ENCODE measurements around the gene RSRC2. TPM values are rescaled to one million over a fixed set of nuclear protein-coding genes. Genes with fewer than 3 reads are reported as not detected.
"Not testable (repeated sequence)": the region's sequence is repeated elsewhere in the genome, so short reads cannot be mapped to it uniquely, and the experiment has no call there.

Gene RSRC2
- total RNA-seq, 1 experiment from 2014 or later = 87.3 TPM

GRCh38 chr12:122471324-122472226, 55.2 kb downstream of the RSRC2 start:
- Histone ChIP-seq H3K4me2 (ENCODE audit: low read length) (no peak overlapping the region), H4K20me1 (ENCODE audit: low read length) (no peaks in the 10 kb centered on the region), H3K27me3 (ENCODE audit: low read length) (no peaks in the 10 kb centered on the region), H3K36me3 (ENCODE audit: low read depth, low read length) (peaks cover 36% of the 10 kb centered on the region), H3K4me1 (ENCODE audit: insufficient read depth, low read length) (peaks cover 5% of the 10 kb centered on the region), H3K9me3 (ENCODE audit: low read length) (no peaks in the 10 kb centered on the region), H3F3A (ENCODE audit: low read length, unreplicated experiment) (peaks cover 3% of the 10 kb centered on the region), H3K4me3 (ENCODE audit: low read length) (no peak overlapping the region), H2AFZ (ENCODE audit: low read length) (no peak overlapping the region), H3K9me2 (replicated peaks; ENCODE audit: low read length) (no peaks in the 10 kb centered on the region), H3K9ac (ENCODE audit: low read length) (no peak overlapping the region), H3K79me2 (ENCODE audit: low read length) (no peaks in the 10 kb centered on the region), H3K27ac (ENCODE audit: low read length) (no peak overlapping the region)
- intact Hi-C loops (cut with micrococcal nuclease) = loop anchor here (1.0 kb wide), 4 partner anchors 22 to 135 kb away; no protein-coding TSS in a partner anchor
- DNase-seq = peak; percentile 85
- TF ChIP-seq, protein P1, sequence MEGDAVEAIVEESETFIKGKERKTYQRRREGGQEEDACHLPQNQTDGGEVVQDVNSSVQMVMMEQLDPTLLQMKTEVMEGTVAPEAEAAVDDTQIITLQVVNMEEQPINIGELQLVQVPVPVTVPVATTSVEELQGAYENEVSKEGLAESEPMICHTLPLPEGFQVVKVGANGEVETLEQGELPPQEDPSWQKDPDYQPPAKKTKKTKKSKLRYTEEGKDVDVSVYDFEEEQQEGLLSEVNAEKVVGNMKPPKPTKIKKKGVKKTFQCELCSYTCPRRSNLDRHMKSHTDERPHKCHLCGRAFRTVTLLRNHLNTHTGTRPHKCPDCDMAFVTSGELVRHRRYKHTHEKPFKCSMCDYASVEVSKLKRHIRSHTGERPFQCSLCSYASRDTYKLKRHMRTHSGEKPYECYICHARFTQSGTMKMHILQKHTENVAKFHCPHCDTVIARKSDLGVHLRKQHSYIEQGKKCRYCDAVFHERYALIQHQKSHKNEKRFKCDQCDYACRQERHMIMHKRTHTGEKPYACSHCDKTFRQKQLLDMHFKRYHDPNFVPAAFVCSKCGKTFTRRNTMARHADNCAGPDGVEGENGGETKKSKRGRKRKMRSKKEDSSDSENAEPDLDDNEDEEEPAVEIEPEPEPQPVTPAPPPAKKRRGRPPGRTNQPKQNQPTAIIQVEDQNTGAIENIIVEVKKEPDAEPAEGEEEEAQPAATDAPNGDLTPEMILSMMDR (conservative IDR thresholded peaks at IDR 0.05; ENCODE audit: low read depth, low read length) = peak; percentile 94
- TF ChIP-seq EZH2phosphoT487 (IDR thresholded peaks at IDR 0.05; ENCODE audit: borderline replicate concordance, low read length) = no peak
- TF ChIP-seq EZH2 (IDR thresholded peaks at IDR 0.05; ENCODE audit: low read length, unreplicated experiment) = no peak
- no TSS peak for BruUV-seq (replicated peaks)
- ChIA-PET POLR2A (ENCODE audit: unreplicated experiment) (interaction anchor here (0.6 kb wide), 2 partner anchors 22 to 165 kb away, joined by 3 to 4 read pairs; no protein-coding TSS in a partner anchor), CTCF (interaction anchor here (0.6 to 2.0 kb wide), 6 partner anchors 9 to 559 kb away, joined by 3 to 80 read pairs (median 4); no protein-coding TSS in a partner anchor)
- ATAC-seq = peak; percentile 83

- DNase-seq; H3K27ac ChIP-seq (ENCODE audit: low read length); H3K79me2 ChIP-seq (ENCODE audit: low read length); ATAC-seq; BruUV-seq (replicated peaks); H4K20me1 ChIP-seq (ENCODE audit: low read length); H3K4me2 ChIP-seq (ENCODE audit: low read length); H3K4me3 ChIP-seq (ENCODE audit: low read length); H3K9me2 ChIP-seq (replicated peaks; ENCODE audit: low read length); H3K4me1 ChIP-seq (ENCODE audit: insufficient read depth, low read length); H3K27me3 ChIP-seq (ENCODE audit: low read length); H3K9me3 ChIP-seq (ENCODE audit: low read length); H3K9ac ChIP-seq (ENCODE audit: low read length); H2AFZ ChIP-seq (ENCODE audit: low read length); intact Hi-C loops (cut with micrococcal nuclease); H3F3A ChIP-seq (ENCODE audit: low read length, unreplicated experiment): not testable (repeated sequence)
- CTCF ChIA-PET = interaction anchor here (0.7 to 2.0 kb wide), 2 partner anchors 71 to 558 kb away, joined by 3 to 80 read pairs; no protein-coding TSS in a partner anchor
- peaks cover 26% of the 10 kb centered on the region for H3K36me3 ChIP-seq (ENCODE audit: low read depth, low read length)
- POLR2A ChIA-PET (ENCODE audit: unreplicated experiment) = interaction anchor here (0.7 kb wide), 1 partner anchor 48 kb away, joined by 3 read pairs; the partner anchor contains the start of gene CLIP1
These were observed 56.2 kb downstream of the RSRC2 start for GRCh38 chr12:122470576-122470975.

DNA sequence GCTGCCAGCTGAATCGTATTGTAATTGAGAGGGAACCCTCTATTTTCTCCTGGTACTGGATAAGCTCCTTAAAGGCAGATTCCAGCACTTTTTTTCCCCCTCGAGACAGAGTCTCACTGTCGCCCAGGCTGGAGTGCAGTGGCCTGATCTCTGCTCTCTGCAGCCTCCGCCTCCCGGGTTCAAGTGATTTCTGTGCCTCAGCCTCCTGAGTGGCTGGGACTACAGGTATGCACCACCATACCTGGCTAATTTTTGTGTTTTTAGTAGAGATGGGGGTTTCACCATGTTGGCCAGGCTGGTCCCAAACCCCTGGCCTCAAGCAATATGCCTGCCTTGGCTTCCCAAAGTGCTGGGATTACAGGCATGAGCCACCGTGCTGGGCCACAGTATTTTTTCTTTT, 56.9 kb downstream of the RSRC2 start:
- H3K27me3 ChIP-seq (ENCODE audit: low read length); intact Hi-C loops (cut with micrococcal nuclease); H3K9me3 ChIP-seq (ENCODE audit: low read length); H3K27ac ChIP-seq (ENCODE audit: low read length); DNase-seq; H3K4me1 ChIP-seq (ENCODE audit: insufficient read depth, low read length); H3K9ac ChIP-seq (ENCODE audit: low read length); BruUV-seq (replicated peaks); H2AFZ ChIP-seq (ENCODE audit: low read length); H3K9me2 ChIP-seq (replicated peaks; ENCODE audit: low read length); H3F3A ChIP-seq (ENCODE audit: low read length, unreplicated experiment); H4K20me1 ChIP-seq (ENCODE audit: low read length); ATAC-seq; H3K79me2 ChIP-seq (ENCODE audit: low read length); H3K4me3 ChIP-seq (ENCODE audit: low read length); H3K4me2 ChIP-seq (ENCODE audit: low read length): not testable (repeated sequence)
- H3K36me3 ChIP-seq (ENCODE audit: low read depth, low read length) = peaks cover 22% of the 10 kb centered on the region
- CTCF ChIA-PET = interaction anchor here (0.6 kb wide), 2 partner anchors 48 to 70 kb away, joined by 3 read pairs; partner anchors contain the start of gene CLIP1
- POLR2A ChIA-PET (ENCODE audit: unreplicated experiment) = interaction anchor here (0.7 to 0.8 kb wide), 2 partner anchors 48 to 70 kb away, joined by 3 to 4 read pairs; partner anchors contain the start of gene CLIP1

Data from PC-3 (cell line).